ENCODE results near the gene UBE2V1.

The UBE2V1 gene

DNA sequence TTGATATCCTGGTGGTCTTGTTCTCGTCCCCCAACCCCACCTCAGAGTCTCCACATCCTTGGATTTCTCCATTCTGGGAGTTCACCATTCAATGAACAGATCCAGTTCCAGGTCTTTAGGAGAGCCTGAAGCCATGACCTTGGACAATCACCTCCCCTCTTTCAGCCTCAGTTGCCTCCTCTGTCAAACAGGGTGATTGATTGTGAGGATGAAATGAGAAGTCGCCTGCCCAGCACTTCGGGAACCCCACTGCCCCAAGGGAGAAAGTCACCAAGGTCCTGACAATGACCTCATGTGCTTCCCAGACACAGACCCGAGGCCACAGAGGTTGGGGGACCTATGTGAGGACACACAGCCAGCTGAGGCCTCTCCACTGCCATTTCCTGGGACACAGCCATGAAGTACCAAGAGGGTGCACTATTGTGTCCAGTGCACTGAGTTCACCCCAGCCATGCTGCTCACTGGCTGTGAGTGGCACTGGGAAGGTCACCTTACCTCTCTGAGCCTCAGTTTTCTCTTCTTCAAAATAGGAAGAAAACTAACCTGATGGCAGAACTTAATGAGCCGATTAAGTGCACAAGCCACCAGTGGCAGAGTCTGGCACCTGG lies 68.5 kb downstream of the UBE2V1 start:
- H3K4me1 ChIP-seq (ENCODE audit: insufficient read depth, low read length, poor library complexity, severe bottlenecking): peaks cover 33% of the 10 kb centered on the region
- TF ChIP-seq EZH2phosphoT487 (IDR thresholded peaks at IDR 0.05; ENCODE audit: borderline replicate concordance): no peak
- TF ChIP-seq, protein P1, sequence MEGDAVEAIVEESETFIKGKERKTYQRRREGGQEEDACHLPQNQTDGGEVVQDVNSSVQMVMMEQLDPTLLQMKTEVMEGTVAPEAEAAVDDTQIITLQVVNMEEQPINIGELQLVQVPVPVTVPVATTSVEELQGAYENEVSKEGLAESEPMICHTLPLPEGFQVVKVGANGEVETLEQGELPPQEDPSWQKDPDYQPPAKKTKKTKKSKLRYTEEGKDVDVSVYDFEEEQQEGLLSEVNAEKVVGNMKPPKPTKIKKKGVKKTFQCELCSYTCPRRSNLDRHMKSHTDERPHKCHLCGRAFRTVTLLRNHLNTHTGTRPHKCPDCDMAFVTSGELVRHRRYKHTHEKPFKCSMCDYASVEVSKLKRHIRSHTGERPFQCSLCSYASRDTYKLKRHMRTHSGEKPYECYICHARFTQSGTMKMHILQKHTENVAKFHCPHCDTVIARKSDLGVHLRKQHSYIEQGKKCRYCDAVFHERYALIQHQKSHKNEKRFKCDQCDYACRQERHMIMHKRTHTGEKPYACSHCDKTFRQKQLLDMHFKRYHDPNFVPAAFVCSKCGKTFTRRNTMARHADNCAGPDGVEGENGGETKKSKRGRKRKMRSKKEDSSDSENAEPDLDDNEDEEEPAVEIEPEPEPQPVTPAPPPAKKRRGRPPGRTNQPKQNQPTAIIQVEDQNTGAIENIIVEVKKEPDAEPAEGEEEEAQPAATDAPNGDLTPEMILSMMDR (conservative IDR thresholded peaks at IDR 0.05; ENCODE audit: low read length): no peak
- H3K27me3 ChIP-seq (ENCODE audit: insufficient read depth, low read length, poor library complexity, severe bottlenecking): no peaks in the 10 kb centered on the region
- H3K9ac ChIP-seq (ENCODE audit: low read depth, low read length, poor library complexity, severe bottlenecking): no peak overlapping the region
- H3K79me2 ChIP-seq (ENCODE audit: insufficient read depth, low read length): no peaks in the 10 kb centered on the region
- H3K36me3 ChIP-seq (ENCODE audit: insufficient read depth, low read length): no peaks in the 10 kb centered on the region
- H3K4me2 ChIP-seq (ENCODE audit: low read depth, low read length, poor library complexity, severe bottlenecking): no peak overlapping the region
- H3K9me2 ChIP-seq (replicated peaks; ENCODE audit: low read depth, low read length): no peaks in the 10 kb centered on the region
- no peaks in the 10 kb centered on the region for H4K20me1 ChIP-seq (ENCODE audit: insufficient read depth, low read length, poor library complexity, severe bottlenecking)
- no peak overlapping the region for H2AFZ ChIP-seq (ENCODE audit: low read length)
- H3K4me3 ChIP-seq (ENCODE audit: low read length, poor library complexity, severe bottlenecking): no peak overlapping the region
- 0 out of 2 replicates have a peak, but pooled peaks cover 3% of the 10 kb centered on the region for H3F3A ChIP-seq (ENCODE audit: low read depth)
- no peaks in the 10 kb centered on the region for H3K9me3 ChIP-seq (ENCODE audit: insufficient read depth, low read depth, low read length)

DNA sequence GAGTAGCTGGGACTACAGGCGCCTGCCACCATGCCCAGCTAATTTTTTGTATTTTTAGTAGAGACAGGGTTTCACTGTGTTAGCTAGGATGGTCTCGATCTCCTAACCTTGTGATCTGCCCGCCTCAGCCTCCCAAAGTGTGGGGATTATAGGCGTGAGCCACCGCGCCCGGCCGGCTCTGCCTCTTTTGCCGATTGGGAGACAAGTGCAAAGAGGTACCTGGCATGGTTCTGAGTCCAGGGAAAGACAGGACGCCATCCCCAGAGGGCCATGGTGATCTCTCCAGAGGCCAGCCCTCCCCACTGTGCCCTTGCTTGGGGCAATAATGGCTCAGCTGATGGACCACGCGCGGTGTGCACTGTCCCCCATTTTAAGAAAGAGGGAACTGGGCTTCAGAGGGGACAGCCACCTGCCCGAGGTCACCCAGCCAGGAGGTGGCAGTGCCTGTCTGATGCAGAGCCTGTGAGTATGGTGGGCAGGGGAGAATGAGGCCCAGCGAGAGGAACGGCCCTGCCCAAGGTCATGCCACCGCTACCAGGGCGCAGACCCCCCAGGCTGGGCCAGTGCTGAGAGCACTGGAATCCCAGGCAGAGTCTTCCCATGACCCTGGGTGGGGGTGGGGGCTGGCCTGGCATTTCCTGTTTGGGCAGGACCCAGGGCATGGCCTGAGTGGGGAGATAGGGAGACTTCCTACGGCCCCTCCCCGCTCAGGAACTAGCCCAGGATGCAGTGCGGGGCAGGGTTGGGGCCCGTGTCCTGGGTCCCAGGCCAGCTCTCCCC lies 69.2 kb downstream of the UBE2V1 start:
- H3K27me3 ChIP-seq (ENCODE audit: insufficient read depth, low read length, poor library complexity, severe bottlenecking): no peaks in the 10 kb centered on the region
- H3K9me2 ChIP-seq (replicated peaks; ENCODE audit: low read depth, low read length): no peaks in the 10 kb centered on the region
- no peak overlapping the region for H3K9ac ChIP-seq (ENCODE audit: low read depth, low read length, poor library complexity, severe bottlenecking)
- TF ChIP-seq, protein P1 (conservative IDR thresholded peaks at IDR 0.05; ENCODE audit: low read length): peak; percentile 23; the same call in 1 of the 2 replicates
- no peak for TF ChIP-seq EZH2phosphoT487 (IDR thresholded peaks at IDR 0.05; ENCODE audit: borderline replicate concordance)
- no peaks in the 10 kb centered on the region for H3K36me3 ChIP-seq (ENCODE audit: insufficient read depth, low read length)
- H3K79me2 ChIP-seq (ENCODE audit: insufficient read depth, low read length): no peaks in the 10 kb centered on the region
- H3K9me3 ChIP-seq (ENCODE audit: insufficient read depth, low read depth, low read length): no peaks in the 10 kb centered on the region
- H3K4me2 ChIP-seq (ENCODE audit: low read depth, low read length, poor library complexity, severe bottlenecking): no peak overlapping the region
- no peaks in the 10 kb centered on the region for H4K20me1 ChIP-seq (ENCODE audit: insufficient read depth, low read length, poor library complexity, severe bottlenecking)
- H2AFZ ChIP-seq (ENCODE audit: low read length): no peak overlapping the region
- peaks cover 32% of the 10 kb centered on the region for H3K4me1 ChIP-seq (ENCODE audit: insufficient read depth, low read length, poor library complexity, severe bottlenecking)
- no peak overlapping the region for H3K4me3 ChIP-seq (ENCODE audit: low read length, poor library complexity, severe bottlenecking)
- 0 out of 2 replicates have a peak, but pooled peaks cover 2% of the 10 kb centered on the region for H3F3A ChIP-seq (ENCODE audit: low read depth)

DNA sequence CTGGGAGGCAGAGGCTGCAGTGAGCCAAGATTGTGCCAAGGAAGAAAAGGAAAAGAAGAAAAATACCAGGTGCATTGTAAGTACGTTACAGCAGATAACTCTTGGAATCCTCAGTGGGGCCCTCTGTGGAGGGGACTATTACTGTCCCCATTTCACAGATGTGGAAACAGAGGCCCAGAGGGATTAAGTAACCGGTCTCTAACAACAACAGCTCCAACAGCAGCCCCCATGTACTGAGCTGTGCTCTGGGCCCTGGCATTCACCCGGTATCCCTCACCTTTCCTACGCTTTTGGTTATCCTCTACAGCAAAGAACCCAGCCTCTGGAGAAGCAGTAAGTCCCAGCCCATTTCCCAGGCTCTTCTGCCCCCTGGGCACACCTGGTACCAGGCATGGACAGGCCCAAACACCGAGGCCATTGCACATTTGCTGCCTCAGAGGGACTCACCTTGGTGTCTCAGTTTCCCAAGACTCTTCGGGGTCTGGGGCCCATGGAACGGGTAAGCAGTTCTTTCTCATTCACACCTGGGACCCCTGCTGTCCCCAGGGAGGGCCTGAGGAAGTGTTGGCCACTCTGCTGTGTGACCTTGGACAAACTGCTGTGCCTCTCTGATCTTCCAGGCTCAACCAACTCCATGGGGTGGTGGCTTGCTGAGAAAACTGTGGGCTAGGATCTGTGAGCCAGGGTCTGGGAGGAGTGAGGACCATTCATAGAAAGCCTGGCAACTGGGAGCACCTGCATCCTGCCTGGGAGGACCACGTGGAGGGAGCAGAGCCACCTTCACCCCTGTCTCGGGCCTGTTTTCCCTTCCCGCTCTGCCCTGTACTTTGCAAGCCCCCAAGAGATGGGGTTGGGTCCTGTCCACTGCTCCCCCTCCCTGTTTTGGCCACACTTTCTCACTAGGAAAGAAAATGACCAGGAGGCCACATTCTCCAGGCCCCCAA lies 70.3 kb downstream of the UBE2V1 start:
- no peaks in the 10 kb centered on the region for H3K36me3 ChIP-seq (ENCODE audit: insufficient read depth, low read length)
- no peak overlapping the region for H3K4me2 ChIP-seq (ENCODE audit: low read depth, low read length, poor library complexity, severe bottlenecking)
- H3K4me3 ChIP-seq (ENCODE audit: low read length, poor library complexity, severe bottlenecking): no peak overlapping the region
- no peaks in the 10 kb centered on the region for H3K79me2 ChIP-seq (ENCODE audit: insufficient read depth, low read length)
- no peaks in the 10 kb centered on the region for H3K9me2 ChIP-seq (replicated peaks; ENCODE audit: low read depth, low read length)
- no peaks in the 10 kb centered on the region for H3K9me3 ChIP-seq (ENCODE audit: insufficient read depth, low read depth, low read length)
- H3K9ac ChIP-seq (ENCODE audit: low read depth, low read length, poor library complexity, severe bottlenecking): no peak overlapping the region
- no peak overlapping the region for H2AFZ ChIP-seq (ENCODE audit: low read length)
- peaks cover 21% of the 10 kb centered on the region for H3K4me1 ChIP-seq (ENCODE audit: insufficient read depth, low read length, poor library complexity, severe bottlenecking)
- no peaks in the 10 kb centered on the region for H4K20me1 ChIP-seq (ENCODE audit: insufficient read depth, low read length, poor library complexity, severe bottlenecking)
- no peaks in the 10 kb centered on the region for H3K27me3 ChIP-seq (ENCODE audit: insufficient read depth, low read length, poor library complexity, severe bottlenecking)
- TF ChIP-seq EZH2phosphoT487 (IDR thresholded peaks at IDR 0.05; ENCODE audit: borderline replicate concordance): no peak
- TF ChIP-seq, protein P1 (conservative IDR thresholded peaks at IDR 0.05; ENCODE audit: low read length): no peak
- H3F3A ChIP-seq (ENCODE audit: low read depth): no peaks in the 10 kb centered on the region
